Measurements from ENCODE around the gene S100A4. TPM values are rescaled to one million over a fixed set of nuclear protein-coding genes. Genes with fewer than 3 reads are reported as not detected.
A peak's percentile ranks its signal among the peaks of the same experiment; 100 is the strongest.

Gene S100A4
- polyA plus RNA-seq, 1 experiment: 20.0 TPM

- CTCF ChIA-PET: interaction anchor here (0.5 to 7.0 kb wide), 28 partner anchors 8 to 218 kb away, joined by 3 to 165 read pairs (median 5); partner anchors contain the start of genes S100A13, S100A14, S100A5 and S100A6
- no peaks in the 10 kb centered on the region for H3K27me3 ChIP-seq (ENCODE audit: control insufficient read depth, insufficient read depth, low read length)
- POLR2A ChIA-PET: interaction anchor here (0.7 to 2.4 kb wide), 7 partner anchors 24 to 422 kb away, joined by 3 to 20 read pairs (median 6); partner anchors contain the start of genes CHTOP, RPS27, S100A1 and S100A13
- H3K27ac ChIP-seq (ENCODE audit: low read depth, low read length): peak overlapping the region; percentile 100
- no peaks in the 10 kb centered on the region for H3K9me3 ChIP-seq (ENCODE audit: control insufficient read depth, insufficient read depth, low read length)
- peak; percentile 98 for TF ChIP-seq CTCF (IDR thresholded peaks at IDR 0.05; ENCODE audit: low read depth, low read length)
- peak; percentile 69 for DNase-seq (ENCODE audit: low read depth, low spot score)
- H3K4me3 ChIP-seq (ENCODE audit: low read depth, low read length): no peak overlapping the region
Measured at GRCh38 chr1:153568367-153569099, 22.9 kb upstream of the S100A4 start.

GRCh38 chr1:153567621-153568366 is 22.2 kb upstream of the S100A4 start:
- Histone ChIP-seq H3K4me3 (ENCODE audit: low read depth, low read length) (no peak overlapping the region), H3K27me3 (ENCODE audit: control insufficient read depth, insufficient read depth, low read length) (no peaks in the 10 kb centered on the region), H3K9me3 (ENCODE audit: control insufficient read depth, insufficient read depth, low read length) (no peaks in the 10 kb centered on the region), H3K27ac (ENCODE audit: low read depth, low read length) (peak overlapping the region; percentile 100)
- no peak for DNase-seq (ENCODE audit: low read depth, low spot score)
- ChIA-PET POLR2A (interaction anchor here (1.1 to 2.4 kb wide), 6 partner anchors 32 to 423 kb away, joined by 3 to 20 read pairs (median 6); partner anchors contain the start of genes CHTOP, RPS27, S100A1 and S100A13), CTCF (interaction anchor here (0.5 to 7.0 kb wide), 27 partner anchors 9 to 218 kb away, joined by 3 to 165 read pairs (median 5); partner anchors contain the start of genes S100A13, S100A5 and S100A6)
- TF ChIP-seq CTCF (IDR thresholded peaks at IDR 0.05; ENCODE audit: low read depth, low read length): no peak

GRCh38 chr1:153566414-153567371 is 21.1 kb upstream of the S100A4 start:
- H3K9me3 ChIP-seq (ENCODE audit: control insufficient read depth, insufficient read depth, low read length): no peaks in the 10 kb centered on the region
- peak; percentile 98 for DNase-seq (ENCODE audit: low read depth, low spot score)
- peak overlapping the region; percentile 100 for H3K27ac ChIP-seq (ENCODE audit: low read depth, low read length)
- no peak for TF ChIP-seq CTCF (IDR thresholded peaks at IDR 0.05; ENCODE audit: low read depth, low read length)
- no peak overlapping the region for H3K4me3 ChIP-seq (ENCODE audit: low read depth, low read length)
- ChIA-PET POLR2A (interaction anchor here (0.7 to 4.1 kb wide), 11 partner anchors 15 to 424 kb away, joined by 3 to 76 read pairs (median 5); partner anchors contain the start of genes CHTOP, RPS27, S100A13 and S100A16), CTCF (interaction anchor here (0.5 to 1.8 kb wide), 6 partner anchors 23 to 214 kb away, joined by 3 to 34 read pairs (median 5); no protein-coding TSS in a partner anchor)
- H3K27me3 ChIP-seq (ENCODE audit: control insufficient read depth, insufficient read depth, low read length): no peaks in the 10 kb centered on the region

GRCh38 chr1:153565529-153566374 is 20.1 kb upstream of the S100A4 start, which contains the start of gene S100A2:
S100A2 (minus strand) TSS chr1:153565844; CDS start chr1:153563877, 1,967 bp downstream.
- ChIA-PET CTCF (interaction anchor here (0.5 to 1.8 kb wide), 6 partner anchors 22 to 213 kb away, joined by 3 to 34 read pairs (median 5); no protein-coding TSS in a partner anchor), POLR2A (interaction anchor here (0.7 to 4.1 kb wide), 13 partner anchors 14 to 425 kb away, joined by 3 to 76 read pairs (median 4); partner anchors contain the start of genes CHTOP, RPS27, S100A13 and S100A16)
- Histone ChIP-seq H3K4me3 (ENCODE audit: low read depth, low read length) (peak within 1 kb of the TSS; percentile 25; the same call in 1 of the 2 replicates), H3K27ac (ENCODE audit: low read depth, low read length) (peak within 1 kb of the TSS; percentile 100), H3K27me3 (ENCODE audit: control insufficient read depth, insufficient read depth, low read length) (no peaks in the 10 kb centered on the region), H3K9me3 (ENCODE audit: control insufficient read depth, insufficient read depth, low read length) (no peaks in the 10 kb centered on the region)
- peak; percentile 83 for DNase-seq (ENCODE audit: low read depth, low spot score)
- no peak for TF ChIP-seq CTCF (IDR thresholded peaks at IDR 0.05; ENCODE audit: low read depth, low read length)

All from AG04450 (cell line).